Mucosa of gallbladder (tissue), 1 donor: ENCODE measurements around the gene ALAS1. TPM values are rescaled to one million over a fixed set of nuclear protein-coding genes. Genes with fewer than 3 reads are reported as not detected.
A peak's percentile ranks its signal among the peaks of the same experiment; 100 is the strongest.

Experiments
- DNase-seq: peaks from one replicate; pipeline ENCODE4 v3.0.0-alpha.2; 2020; ENCODE audit warnings: low spot score
- total RNA-seq: library from RNA; stranded (reverse); gene quantifications from one replicate; pipeline ENCODE4 v1.2.1, GENCODE V29; 2021
- donor health status: DM: no; HTN: no; CAD: no.

ALAS1 gene
- total RNA-seq, 1 donor from 2014 or later = 62.4 TPM

- DNase-seq = no peak
Observed at GRCh38 chr3:52198643-52199608, 966 bp downstream of the ALAS1 start.

GRCh38 chr3:52200981-52201679, 3.2 kb downstream of the ALAS1 start:
- DNase-seq = no peak

GRCh38 chr3:52202384-52203077, 4.6 kb downstream of the ALAS1 start:
- no peak for DNase-seq

GRCh38 chr3:52203701-52204100, 5.7 kb downstream of the ALAS1 start:
- DNase-seq = no peak

- no peak for DNase-seq
Observed at GRCh38 chr3:52204337-52205073, 6.5 kb downstream of the ALAS1 start.

GRCh38 chr3:52205727-52206372, 7.9 kb downstream of the ALAS1 start:
- DNase-seq = no peak

GRCh38 chr3:52208556-52208955, 10.6 kb downstream of the ALAS1 start:
- DNase-seq = no peak

GRCh38 chr3:52210037-52210436, 12.1 kb downstream of the ALAS1 start:
- no peak for DNase-seq

- DNase-seq = no peak
Observed at GRCh38 chr3:52210550-52211046, 12.6 kb downstream of the ALAS1 start.

GRCh38 chr3:52211268-52211891, 13.4 kb downstream of the ALAS1 start:
- DNase-seq = no peak

GRCh38 chr3:52213005-52213404, 15.0 kb downstream of the ALAS1 start:
- DNase-seq = no peak

GRCh38 chr3:52213901-52214300, 15.9 kb downstream of the ALAS1 start:
- DNase-seq = no peak

- no peak for DNase-seq
Observed at GRCh38 chr3:52215351-52215750, 17.4 kb downstream of the ALAS1 start.

GRCh38 chr3:52216585-52217408, 18.8 kb downstream of the ALAS1 start:
- peak; percentile 89 for DNase-seq

GRCh38 chr3:52217409-52217805, 19.4 kb downstream of the ALAS1 start:
- no peak for DNase-seq

- no peak for DNase-seq
Observed at GRCh38 chr3:52218026-52218425, 20.1 kb downstream of the ALAS1 start.

GRCh38 chr3:52218454-52218853, 20.5 kb downstream of the ALAS1 start:
- no peak for DNase-seq

GRCh38 chr3:52218937-52219650, 21.1 kb downstream of the ALAS1 start:
- DNase-seq = no peak
